Skin epidermis (tissue), 12 donors: Measurements from ENCODE around the gene REG4.
A peak's percentile ranks its signal among the peaks of the same experiment; 100 is the strongest.

Experiments
- H3K27ac ChIP-seq, 21 experiments: fragments of 200-600 bp; sonication (generic) in 11 of 21; one replicate each; pipeline ENCODE4 v1.5.0; 2020; ENCODE audit warnings: mild to moderate bottlenecking in 3 of 21, inconsistent platforms in 2 of 21, moderate library complexity in 2 of 21
- H3K4me3 ChIP-seq, 7 experiments: fragments of 200-600 bp; sonication (generic) in 2 of 7; one replicate each; pipeline ENCODE4 v1.5.0; 2020; ENCODE audit warnings: inconsistent platforms in 2 of 7, mild to moderate bottlenecking in 2 of 7, moderate library complexity in 1 of 7

REG4 gene

DNA sequence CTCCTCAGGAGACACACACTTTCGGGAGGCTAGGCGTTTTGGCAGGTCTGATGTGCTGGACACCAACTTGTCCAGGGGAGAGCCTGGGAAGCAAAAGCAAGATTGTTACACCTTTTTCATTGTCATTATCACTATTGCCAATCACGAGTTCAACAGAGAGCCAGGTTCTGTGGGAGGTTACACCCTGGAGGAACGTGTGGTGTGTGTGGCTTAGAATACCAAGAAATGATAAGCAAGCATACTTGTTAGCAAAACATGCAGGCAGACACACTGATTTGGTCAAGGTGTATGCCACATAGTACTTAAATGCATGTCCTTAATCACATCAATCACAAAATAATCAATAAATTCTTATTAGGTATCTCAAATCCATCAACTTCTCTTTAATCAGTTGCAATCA is 58.7 kb downstream of the REG4 start:
- Histone ChIP-seq H3K4me3 (no peak overlapping the region), H3K27ac (no peak overlapping the region)

DNA sequence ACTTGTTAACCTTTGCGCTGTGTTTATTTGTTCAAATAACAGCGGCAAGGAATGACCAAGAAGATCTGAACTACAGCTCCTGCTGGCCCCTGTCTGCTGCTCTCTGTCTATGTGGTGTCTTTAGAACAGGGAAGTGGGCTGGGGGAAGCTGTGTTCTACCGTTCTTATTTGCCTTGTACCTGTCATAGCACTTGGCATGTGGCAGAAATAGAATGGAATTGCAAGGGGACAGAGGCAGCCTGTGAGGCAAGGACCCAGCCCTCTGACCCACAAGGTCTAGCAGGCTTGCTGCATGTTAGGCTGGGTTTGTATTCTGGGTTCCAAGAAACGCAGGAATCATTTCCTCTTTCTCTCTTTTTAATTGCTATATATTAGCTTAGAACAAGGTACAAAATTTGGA is 63.2 kb downstream of the REG4 start:
- Histone ChIP-seq H3K27ac (no peak overlapping the region), H3K4me3 (no peak overlapping the region)

DNA sequence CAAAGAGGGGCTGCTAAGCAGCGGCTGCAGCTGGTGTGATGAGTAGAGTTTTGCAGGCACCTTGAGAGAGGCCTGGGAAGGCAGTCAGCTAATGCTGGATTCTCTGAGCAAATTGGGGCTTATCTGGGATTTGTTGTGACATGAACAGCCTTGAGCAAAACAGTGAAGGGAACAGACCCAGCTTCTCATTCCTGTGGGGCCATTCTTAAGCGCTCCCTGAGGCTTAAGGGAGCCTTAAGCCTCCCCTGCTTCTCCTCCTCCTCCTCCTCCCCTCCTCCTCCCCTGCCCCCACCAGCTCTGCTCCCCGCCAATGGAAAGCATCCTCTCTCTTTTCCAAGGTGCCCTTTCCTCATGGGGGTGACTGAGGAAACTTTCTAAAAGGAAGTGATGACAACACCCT is 63.8 kb downstream of the REG4 start:
- Histone ChIP-seq H3K27ac (peak overlapping the region in 2 of 21 experiments; percentile 1 to 60), H3K4me3 (no peak overlapping the region)

DNA sequence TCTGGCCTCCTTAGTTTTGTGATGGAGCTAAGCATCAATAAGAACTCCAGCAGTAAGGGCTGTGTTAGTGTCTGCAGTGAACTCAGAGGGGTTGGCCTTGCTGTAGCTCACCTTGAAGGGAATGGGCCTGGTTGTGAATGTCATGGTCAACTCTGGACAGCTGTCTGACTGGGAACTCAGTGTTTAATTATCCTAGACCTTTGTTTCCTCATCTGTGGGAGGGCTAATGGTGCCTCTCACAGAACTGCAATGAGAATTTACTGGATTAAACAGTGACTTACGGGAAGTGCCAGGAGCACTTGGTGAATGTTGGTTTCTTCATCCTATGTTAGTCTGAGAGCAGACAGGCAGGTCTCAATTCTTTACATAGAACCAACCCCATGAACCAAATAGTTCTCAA is 66.2 kb downstream of the REG4 start:
- H3K4me3 ChIP-seq: no peak overlapping the region
- no peak overlapping the region for H3K27ac ChIP-seq

DNA sequence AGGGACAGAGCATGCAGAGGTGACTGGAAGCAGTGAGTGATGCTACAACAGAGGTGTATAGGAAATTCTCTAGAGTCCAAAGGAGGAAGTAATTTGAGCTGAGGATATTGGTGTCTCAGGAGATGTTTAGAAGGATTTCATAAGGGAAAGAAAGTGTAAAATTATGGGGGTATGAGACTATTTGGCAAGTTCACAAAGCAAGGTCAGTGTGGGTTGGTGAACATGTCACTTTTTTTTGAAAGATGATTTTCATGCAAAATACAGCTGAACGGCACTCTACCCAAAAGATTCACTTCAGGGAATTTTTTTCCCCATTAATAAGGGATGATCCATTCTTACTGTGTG is 66.7 kb downstream of the REG4 start:
- H3K27ac ChIP-seq: no peak overlapping the region
- H3K4me3 ChIP-seq: no peak overlapping the region
